Subcutaneous abdominal adipose tissue (tissue), 5 donors: ENCODE data around the gene BPIFB2.

Experiments
- H3K27ac ChIP-seq: one replicate; pipeline ENCODE4 v1.7.0; 2013; ENCODE audit warnings: low read depth, mild to moderate bottlenecking, inconsistent platforms, low read length, moderate library complexity
- H3K27me3 ChIP-seq, 5 donors: one replicate each; pipeline ENCODE4 v1.7.0; 2013; ENCODE audit warnings: low read length in 5 of 5, inconsistent platforms in 1 of 5; ENCODE audit not compliant: control insufficient read depth in 5 of 5, insufficient read depth in 4 of 5
- H3K36me3 ChIP-seq, 5 donors: one replicate each; pipeline ENCODE4 v1.7.0; 2013; ENCODE audit warnings: low read length in 5 of 5; ENCODE audit not compliant: control insufficient read depth in 5 of 5, insufficient read depth in 5 of 5
- H3K4me1 ChIP-seq, 5 donors: one replicate each; pipeline ENCODE4 v1.7.0; 2013; ENCODE audit warnings: low read length in 5 of 5, mild to moderate bottlenecking in 3 of 5, moderate library complexity in 1 of 5; ENCODE audit not compliant: control insufficient read depth in 5 of 5, insufficient read depth in 5 of 5
- H3K4me3 ChIP-seq, 5 donors: one replicate each; pipeline ENCODE4 v1.7.0; 2013; ENCODE audit warnings: low read length in 5 of 5, low read depth in 1 of 5
- H3K9ac ChIP-seq, 5 donors: one replicate each; pipeline ENCODE4 v1.7.0; 2013; ENCODE audit warnings: low read length in 5 of 5, mild to moderate bottlenecking in 4 of 5, moderate library complexity in 3 of 5
- H3K9me3 ChIP-seq, 5 donors: one replicate each; pipeline ENCODE4 v1.7.0; 2013; ENCODE audit warnings: low read length in 5 of 5; ENCODE audit not compliant: control insufficient read depth in 5 of 5
- donor health status: healthy.
- donor health status: healthy.
- donor health status: healthy.
- donor health status: healthy.
- donor health status: healthy.

The BPIFB2 gene

GRCh38 chr20:33022694-33023438, 15.4 kb downstream of the BPIFB2 start:
- Histone ChIP-seq H3K36me3 (no peaks in the 10 kb centered on the region), H3K9ac (no peak overlapping the region), H3K27me3 (peaks cover 0 to 20% (median 4%) of the 10 kb centered on the region in 5 donors), H3K27ac (no peak overlapping the region), H3K4me3 (no peak overlapping the region), H3K4me1 (no peaks in the 10 kb centered on the region), H3K9me3 (peaks cover 0 to 3% (median 0%) of the 10 kb centered on the region in 5 donors)

DNA sequence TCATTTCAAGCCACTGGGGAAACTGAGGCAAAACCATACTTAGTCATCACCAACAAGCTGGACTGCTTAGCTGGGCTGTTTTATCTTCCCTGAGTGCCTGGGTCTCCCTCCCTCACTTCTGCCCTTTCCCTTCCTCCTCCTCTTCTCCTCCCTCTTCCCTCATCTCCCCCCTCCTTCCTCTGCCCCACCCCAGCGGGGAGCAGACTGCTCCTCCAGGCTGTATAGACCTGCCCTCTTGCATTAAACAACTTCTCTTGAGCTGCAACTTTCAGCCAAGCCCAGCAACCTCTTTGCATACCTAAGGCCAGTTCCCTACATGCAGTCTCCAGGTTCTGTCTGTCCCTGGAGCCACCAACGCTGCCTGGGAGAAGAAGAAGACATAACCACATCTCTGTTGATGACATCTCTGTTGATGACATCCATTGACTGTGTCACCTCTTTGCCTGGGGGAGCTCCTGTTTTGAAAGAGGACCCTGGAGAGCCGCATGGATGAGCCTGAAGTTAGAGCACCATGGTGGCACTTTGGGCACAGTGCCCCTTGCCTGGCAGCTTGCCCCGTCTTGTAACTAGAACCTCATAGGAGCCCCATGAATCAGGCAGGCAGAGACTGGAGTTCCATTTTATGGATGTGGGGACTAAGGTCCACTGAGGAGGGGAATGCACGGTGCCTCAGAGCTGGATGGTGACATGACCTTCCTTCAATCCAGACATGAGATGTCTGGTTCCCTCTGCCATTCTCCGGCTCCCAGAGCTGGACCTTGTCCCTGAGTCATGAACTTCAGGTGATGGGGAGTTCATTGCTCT, 16.1 kb downstream of the BPIFB2 start:
- no peak overlapping the region for H3K27ac ChIP-seq
- H3K9me3 ChIP-seq = peaks cover 0 to 3% (median 0%) of the 10 kb centered on the region in 5 donors
- H3K4me3 ChIP-seq = no peak overlapping the region
- peaks cover 0 to 23% (median 8%) of the 10 kb centered on the region in 5 donors for H3K27me3 ChIP-seq
- H3K4me1 ChIP-seq = no peaks in the 10 kb centered on the region
- H3K9ac ChIP-seq = no peak overlapping the region
- no peaks in the 10 kb centered on the region for H3K36me3 ChIP-seq

- Histone ChIP-seq H3K27me3 (peaks cover 0 to 23% (median 12%) of the 10 kb centered on the region in 5 donors), H3K9me3 (peaks cover 0 to 3% (median 0%) of the 10 kb centered on the region in 5 donors), H3K9ac (no peak overlapping the region), H3K36me3 (no peaks in the 10 kb centered on the region), H3K27ac (no peak overlapping the region), H3K4me3 (no peak overlapping the region), H3K4me1 (no peaks in the 10 kb centered on the region)
Measured at GRCh38 chr20:33024243-33024560, 16.7 kb downstream of the BPIFB2 start.

GRCh38 chr20:33024609-33025317, 17.3 kb downstream of the BPIFB2 start:
- Histone ChIP-seq H3K9me3 (peaks cover 0 to 3% (median 0%) of the 10 kb centered on the region in 5 donors), H3K4me1 (no peaks in the 10 kb centered on the region), H3K36me3 (no peaks in the 10 kb centered on the region), H3K9ac (no peak overlapping the region), H3K27ac (no peak overlapping the region), H3K4me3 (no peak overlapping the region), H3K27me3 (peaks cover 0 to 23% (median 15%) of the 10 kb centered on the region in 5 donors)

- H3K4me1 ChIP-seq = no peaks in the 10 kb centered on the region
- peaks cover 0 to 21% (median 17%) of the 10 kb centered on the region in 5 donors for H3K27me3 ChIP-seq
- H3K9me3 ChIP-seq = peaks cover 0 to 3% (median 0%) of the 10 kb centered on the region in 5 donors
- no peak overlapping the region for H3K9ac ChIP-seq
- no peak overlapping the region for H3K4me3 ChIP-seq
- H3K27ac ChIP-seq = no peak overlapping the region
- no peaks in the 10 kb centered on the region for H3K36me3 ChIP-seq
Measured at GRCh38 chr20:33025318-33025876, 17.9 kb downstream of the BPIFB2 start.

DNA sequence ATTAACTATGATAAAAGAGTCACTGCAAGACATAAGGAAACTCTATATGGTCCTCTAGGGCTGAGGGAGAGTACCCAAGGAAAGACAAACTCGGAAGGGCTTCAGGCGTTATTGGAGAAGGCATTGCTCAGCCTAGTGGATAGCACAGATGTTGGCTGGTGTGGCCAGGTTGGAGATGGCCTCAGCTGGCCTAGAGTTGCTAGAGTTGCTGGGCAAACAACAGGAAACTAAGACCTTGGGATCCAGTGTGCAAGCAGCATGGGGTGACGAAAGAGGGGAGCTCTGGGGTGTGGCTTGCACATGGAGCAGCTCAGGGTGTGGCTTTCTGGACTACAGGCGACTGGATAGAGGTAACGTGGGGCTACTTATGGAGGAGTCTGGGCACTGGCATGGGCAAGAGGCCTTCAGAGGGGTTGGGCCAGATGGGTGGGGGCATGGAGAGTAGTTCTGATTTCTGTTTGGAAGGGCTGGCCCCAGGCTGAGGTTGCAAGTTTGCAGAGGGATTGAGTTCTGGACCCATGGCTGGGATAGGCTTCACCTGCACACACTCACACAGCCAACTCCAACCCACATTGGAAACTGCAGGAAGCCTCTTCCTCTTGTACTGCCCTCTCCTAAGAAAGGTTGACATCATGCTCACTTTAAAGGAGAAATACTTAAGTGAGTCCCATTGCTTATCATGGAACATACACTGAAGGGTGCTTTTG, 18.7 kb downstream of the BPIFB2 start:
- Histone ChIP-seq H3K36me3 (no peaks in the 10 kb centered on the region), H3K27me3 (peaks cover 0 to 20% (median 12%) of the 10 kb centered on the region in 5 donors), H3K9me3 (peaks cover 0 to 3% (median 0%) of the 10 kb centered on the region in 5 donors), H3K4me3 (no peak overlapping the region), H3K4me1 (no peaks in the 10 kb centered on the region), H3K9ac (no peak overlapping the region), H3K27ac (no peak overlapping the region)

- no peaks in the 10 kb centered on the region for H3K4me1 ChIP-seq
- H3K9ac ChIP-seq = no peak overlapping the region
- H3K27ac ChIP-seq = no peak overlapping the region
- no peak overlapping the region for H3K4me3 ChIP-seq
- H3K9me3 ChIP-seq = peaks cover 0 to 3% (median 0%) of the 10 kb centered on the region in 5 donors
- H3K27me3 ChIP-seq = peaks cover 0 to 20% (median 11%) of the 10 kb centered on the region in 5 donors
- no peaks in the 10 kb centered on the region for H3K36me3 ChIP-seq
Measured at GRCh38 chr20:33026779-33027759, 19.6 kb downstream of the BPIFB2 start.

- Histone ChIP-seq H3K27ac (no peak overlapping the region), H3K9ac (no peak overlapping the region), H3K27me3 (peaks cover 0 to 20% (median 11%) of the 10 kb centered on the region in 5 donors), H3K9me3 (peaks cover 0 to 6% (median 2%) of the 10 kb centered on the region in 5 donors), H3K4me3 (no peak overlapping the region), H3K36me3 (no peaks in the 10 kb centered on the region), H3K4me1 (no peaks in the 10 kb centered on the region)
Measured at GRCh38 chr20:33027769-33028751, 20.6 kb downstream of the BPIFB2 start.
